ENCODE measurements around the gene CZIB.

DNA sequence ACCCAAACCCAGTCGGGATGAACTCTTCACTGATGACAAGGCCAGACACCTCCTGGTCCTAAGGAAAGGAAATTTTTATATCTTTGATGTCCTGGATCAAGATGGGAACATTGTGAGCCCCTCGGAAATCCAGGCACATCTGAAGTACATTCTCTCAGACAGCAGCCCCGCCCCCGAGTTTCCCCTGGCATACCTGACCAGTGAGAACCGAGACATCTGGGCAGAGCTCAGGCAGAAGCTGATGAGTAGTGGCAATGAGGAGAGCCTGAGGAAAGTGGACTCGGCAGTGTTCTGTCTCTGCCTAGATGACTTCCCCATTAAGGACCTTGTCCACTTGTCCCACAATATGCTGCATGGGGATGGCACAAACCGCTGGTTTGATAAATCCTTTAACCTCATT lies 10.1 kb downstream of the CZIB start:
- TF ChIP-seq CTCF (IDR thresholded peaks at IDR 0.05) (no peak), ZFX (IDR thresholded peaks at IDR 0.05; ENCODE audit: borderline replicate concordance) (no peak)

Data from 22Rv1 (cell line).